SK-N-SH (cell line): ENCODE results near the gene NRL.

Experiments
- POLR2AphosphoS5 ChIP-seq: IDR thresholded peaks from 2 replicates; pipeline ENCODE4 v1.6.1; 2012; ENCODE audit warnings: low read depth, low read length
- RAD21 ChIP-seq: IDR thresholded peaks from 2 replicates; pipeline ENCODE4 v1.6.1; 2012; ENCODE audit warnings: mild to moderate bottlenecking, low read length

GRCh38 chr14:24056800-24057184 is 58.0 kb downstream of the NRL start:
- TF ChIP-seq RAD21 = no peak
- no peak for TF ChIP-seq POLR2AphosphoS5
